Activated naive CD4-positive, alpha-beta T cell treated with anti-CD3 and anti-CD28 coated beads, Interleukin-2, amount 50 U/mL, for 72 hours (primary cell): ENCODE results near the gene MICAL3. TPM values are rescaled to one million over a fixed set of nuclear protein-coding genes. Genes with fewer than 3 reads are reported as not detected.
A peak's percentile ranks its signal among the peaks of the same experiment; 100 is the strongest.
"Not testable (repeated sequence)": the region's sequence is repeated elsewhere in the genome, so short reads cannot be mapped to it uniquely, and the experiment has no call there.

Source experiments
- ATAC-seq, 2 donors: fragments of 150-1000 bp; cut with Tn5 transposase; 2 replicates each; pipeline ENCODE4 v1.10.0; 2021; ENCODE audit warnings: mild to moderate bottlenecking in 2 of 2, moderate library complexity in 2 of 2
- DNase-seq, 2 donors: peaks; one replicate each; pipeline ENCODE4 v3.0.0; 2021 to 2022; ENCODE audit warnings: low spot score in 2 of 2
- H3K27ac Mint-ChIP-seq, 2 donors: one replicate each; pipeline ENCODE4 v1.8.0; 2022; ENCODE audit warnings: mild to moderate bottlenecking in 2 of 2, mixed read lengths in 2 of 2
- H3K36me3 Mint-ChIP-seq, 2 donors: one replicate each; pipeline ENCODE4 v1.8.0; 2022; ENCODE audit warnings: mixed read lengths in 2 of 2
- H3K9me3 Mint-ChIP-seq, 2 donors: one replicate each; pipeline ENCODE4 v1.8.0; 2022; ENCODE audit warnings: mixed read lengths in 2 of 2
- total RNA-seq, 2 donors: library from RNA; stranded (reverse); gene quantifications; one replicate each; pipeline ENCODE4 v1.2.3, GENCODE V29; 2022

Gene MICAL3
- total RNA-seq, 2 donors from 2014 or later: 19.5 to 30.2 TPM

DNA sequence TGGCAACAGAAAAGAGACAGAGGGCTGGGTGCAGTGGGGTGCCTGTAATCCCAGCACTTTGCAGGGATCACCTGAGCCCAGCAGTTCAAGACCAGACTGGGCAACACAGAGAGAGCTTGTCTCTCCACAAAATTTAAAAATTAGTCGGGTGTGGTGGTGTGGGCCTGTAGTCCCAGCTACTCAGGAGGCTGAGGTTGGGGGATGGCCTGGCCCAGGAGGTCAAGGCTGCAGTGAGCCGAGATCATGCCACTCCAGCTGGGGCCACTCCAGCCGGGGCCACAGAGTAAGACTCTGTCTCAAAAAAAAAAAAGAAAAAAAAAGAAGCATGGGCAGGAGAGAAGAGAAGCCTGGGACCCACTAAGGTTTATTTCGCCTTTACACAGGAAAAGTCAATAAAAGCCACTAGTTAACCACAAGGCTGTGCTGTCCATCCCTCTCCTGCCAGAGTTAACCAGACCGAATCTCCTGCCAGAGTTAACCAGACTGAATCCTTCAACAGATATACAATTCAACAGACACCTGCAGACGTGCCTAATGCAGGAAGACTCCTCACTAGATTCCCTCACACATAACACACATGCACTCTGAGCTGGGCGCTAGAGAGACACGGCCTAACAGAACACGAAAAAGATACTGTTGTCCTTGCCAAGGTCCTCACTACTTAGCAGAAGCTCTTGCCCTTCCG lies 29.8 kb downstream of the MICAL3 start:
- DNase-seq (no peak), ATAC-seq (no peak)
- no peaks in the 10 kb centered on the region for H3K9me3 Mint-ChIP-seq
- no peak overlapping the region for H3K27ac Mint-ChIP-seq
- H3K36me3 Mint-ChIP-seq: no peaks in the 10 kb centered on the region

DNA sequence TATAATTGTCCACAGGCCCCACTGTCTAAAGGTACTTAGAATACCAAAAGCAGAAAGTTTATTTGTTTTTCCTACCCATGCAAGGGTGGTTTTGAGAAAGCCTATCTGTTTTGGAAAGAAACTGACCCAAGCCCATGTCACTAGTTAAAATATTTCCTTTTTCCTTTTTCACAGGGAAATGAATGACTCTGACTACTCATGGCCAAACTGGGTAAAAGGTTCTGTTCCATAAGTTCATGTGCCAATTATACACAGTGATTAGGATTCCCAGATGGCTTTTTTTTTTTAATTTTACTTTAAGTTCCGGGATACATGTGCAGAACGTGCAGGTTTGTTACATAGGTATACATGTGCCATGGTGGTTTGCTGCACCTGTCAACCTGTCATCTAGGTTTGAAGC lies 31.4 kb downstream of the MICAL3 start:
- not testable (repeated sequence) for DNase-seq, H3K9me3 Mint-ChIP-seq, ATAC-seq, H3K27ac Mint-ChIP-seq, H3K36me3 Mint-ChIP-seq

DNA sequence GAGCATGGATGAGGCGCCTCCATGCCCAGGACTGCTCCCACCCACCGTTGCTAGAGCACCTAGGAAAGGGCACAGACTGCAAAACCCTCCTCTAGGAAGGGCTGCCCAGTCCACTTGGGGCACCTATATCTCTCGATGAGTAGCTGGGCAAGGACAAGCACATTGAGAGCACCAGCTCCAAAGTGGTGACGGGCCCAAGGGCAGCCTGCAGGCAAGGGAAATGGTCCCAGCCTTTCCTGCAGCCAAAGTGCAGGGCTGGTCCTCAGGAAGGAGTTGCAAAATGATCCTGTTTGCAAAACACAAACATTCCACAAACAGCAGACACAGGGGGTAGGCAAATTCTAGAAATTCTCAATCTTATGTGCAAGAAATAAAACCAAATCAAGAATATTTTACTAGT lies 32.4 kb downstream of the MICAL3 start:
- H3K27ac Mint-ChIP-seq, H3K36me3 Mint-ChIP-seq, DNase-seq, ATAC-seq, H3K9me3 Mint-ChIP-seq: not testable (repeated sequence)

DNA sequence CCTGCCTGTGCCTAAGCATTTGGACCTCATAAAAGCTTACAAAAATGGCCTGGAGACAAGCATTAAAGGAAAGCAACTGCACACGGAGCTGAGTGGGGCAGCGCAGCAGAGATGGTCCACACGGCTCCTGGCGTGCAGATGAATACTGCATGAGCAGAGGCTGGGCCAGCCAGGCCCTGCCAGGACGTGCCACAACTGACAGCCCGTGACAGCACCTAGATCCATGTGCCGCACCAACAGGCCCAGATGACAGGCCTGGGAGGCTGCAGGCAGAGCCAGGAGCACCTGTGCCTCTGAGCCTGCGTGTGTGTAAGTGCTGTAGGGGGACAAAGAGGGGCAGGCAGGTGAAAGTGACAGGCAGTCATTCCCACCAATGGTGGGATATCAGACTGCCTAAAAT lies 33.4 kb downstream of the MICAL3 start:
- Mint-ChIP-seq H3K36me3 (no peaks in the 10 kb centered on the region), H3K9me3 (no peaks in the 10 kb centered on the region), H3K27ac (no peak overlapping the region)
- ATAC-seq (no peak), DNase-seq (no peak)

DNA sequence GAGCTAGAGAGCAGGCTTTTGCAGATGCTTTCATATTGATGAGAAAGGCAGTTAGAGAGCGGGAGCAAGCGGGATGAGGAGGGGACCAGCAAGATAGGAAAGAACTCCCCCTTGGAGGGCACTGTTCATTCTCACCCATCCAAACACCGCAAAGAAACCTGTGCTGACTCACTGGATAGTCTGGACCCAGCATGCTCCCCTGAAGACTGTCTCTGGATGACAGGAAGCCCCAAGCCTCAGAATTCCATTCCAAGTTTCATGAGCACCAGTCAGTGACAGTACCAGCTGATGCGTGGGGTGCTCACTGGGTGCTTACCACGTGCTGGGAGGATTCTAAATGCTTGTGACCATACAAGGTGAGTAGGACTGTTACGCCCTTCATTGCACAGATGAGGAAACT lies 34.2 kb downstream of the MICAL3 start:
- no peak for DNase-seq
- Mint-ChIP-seq H3K36me3 (no peaks in the 10 kb centered on the region), H3K9me3 (no peaks in the 10 kb centered on the region), H3K27ac (no peak overlapping the region)
- no peak for ATAC-seq

DNA sequence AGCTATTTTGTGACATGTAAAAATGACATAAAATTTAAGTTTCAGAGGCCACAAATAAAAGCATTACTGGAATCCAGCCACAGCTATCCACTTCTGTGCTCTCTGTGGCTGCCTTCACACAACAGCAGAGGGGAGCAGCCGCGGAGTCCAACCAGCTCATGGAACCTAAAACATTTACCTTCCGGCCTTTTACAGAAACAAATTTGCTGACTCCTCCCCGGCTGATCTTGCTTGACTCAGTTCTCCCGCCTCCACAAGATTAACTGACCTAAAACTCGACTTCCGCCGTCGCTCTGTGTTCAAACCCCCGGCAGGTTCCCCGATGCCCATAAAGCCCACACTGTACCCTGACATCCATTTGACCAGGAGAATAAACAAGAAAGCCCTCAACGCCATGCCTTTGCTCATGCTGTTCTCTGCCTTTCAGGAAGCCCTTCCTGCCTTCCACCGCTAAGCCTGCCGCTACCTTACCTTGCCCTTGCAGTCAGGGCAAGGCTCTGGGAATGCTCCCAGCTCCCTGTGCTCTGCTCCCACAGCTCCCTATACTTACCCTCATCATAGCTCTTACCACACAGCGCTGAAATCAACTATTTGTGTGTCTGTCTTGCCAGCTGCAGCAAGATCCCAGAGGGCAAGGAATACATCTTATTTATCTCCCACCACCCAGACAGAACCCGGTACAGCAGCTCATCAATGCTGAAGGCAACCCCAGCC lies 35.4 kb downstream of the MICAL3 start:
- no peak for ATAC-seq
- Mint-ChIP-seq H3K36me3 (no peaks in the 10 kb centered on the region), H3K27ac (peak overlapping the region; percentile 4 to 51), H3K9me3 (no peaks in the 10 kb centered on the region)
- DNase-seq: no peak

DNA sequence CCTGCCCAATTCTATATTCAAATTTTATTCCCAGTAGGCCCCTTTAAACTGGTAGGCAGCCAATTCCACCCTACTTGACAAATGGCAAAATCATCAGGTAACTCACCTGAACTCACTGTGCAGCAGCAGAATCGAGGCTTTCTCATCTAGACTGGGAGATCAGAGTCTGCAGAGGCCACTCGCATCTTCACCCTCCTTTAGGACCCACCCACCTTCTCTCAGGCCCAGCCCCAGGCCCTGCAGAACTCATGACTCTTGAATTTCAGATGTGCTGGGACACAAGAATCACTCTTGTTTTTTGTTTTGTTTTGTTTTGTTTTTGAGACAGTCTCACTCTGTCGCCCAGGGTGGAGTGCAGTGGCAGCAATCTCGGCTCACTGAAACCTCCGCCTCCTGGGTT lies 38.8 kb downstream of the MICAL3 start:
- ATAC-seq (no peak), DNase-seq (no peak)
- Mint-ChIP-seq H3K27ac (no peak overlapping the region), H3K9me3 (no peaks in the 10 kb centered on the region), H3K36me3 (no peaks in the 10 kb centered on the region)

DNA sequence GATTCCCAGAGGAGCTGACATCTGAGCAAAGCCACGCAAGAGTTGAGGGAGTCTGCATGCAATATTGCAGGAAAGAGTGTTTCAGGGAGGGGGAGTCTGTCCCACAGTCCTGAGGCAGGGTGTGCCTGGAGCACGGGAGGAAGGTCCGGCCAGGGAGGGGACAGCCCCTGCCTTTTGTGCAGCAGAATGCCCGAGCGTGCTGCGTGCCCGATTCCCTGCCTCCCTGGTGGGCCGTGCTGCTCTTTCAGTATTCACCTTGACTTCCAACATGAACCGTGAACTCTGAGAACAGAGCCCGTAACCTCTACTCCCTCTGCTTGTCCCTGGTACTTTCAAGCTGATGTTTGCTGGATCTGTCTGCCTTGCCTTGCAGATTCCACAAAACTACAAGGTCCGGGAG lies 39.3 kb downstream of the MICAL3 start:
- peak overlapping the region in 1 of 2 donors; percentile 16 for H3K27ac Mint-ChIP-seq
- not testable (repeated sequence) for ATAC-seq, DNase-seq, H3K36me3 Mint-ChIP-seq, H3K9me3 Mint-ChIP-seq

DNA sequence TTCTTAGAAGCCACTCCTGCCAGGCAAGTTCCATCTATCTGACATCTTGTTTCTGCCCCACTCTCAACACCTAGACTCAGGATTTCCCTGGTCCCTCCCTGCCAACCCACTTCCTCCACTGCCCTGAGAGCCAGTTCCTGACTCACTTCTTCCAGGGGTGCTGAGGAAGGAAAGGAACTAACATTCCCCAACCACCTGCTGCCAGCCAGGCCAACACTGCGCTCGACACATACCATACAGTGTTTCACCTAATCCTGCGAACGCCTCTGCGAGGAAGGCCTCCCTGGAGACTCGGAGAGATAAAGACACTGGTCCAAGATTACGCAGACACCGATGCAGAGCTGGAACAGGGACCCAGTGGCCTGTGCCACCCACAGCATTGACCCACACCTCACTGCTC lies 40.2 kb downstream of the MICAL3 start:
- Mint-ChIP-seq H3K36me3 (no peaks in the 10 kb centered on the region), H3K27ac (no peak overlapping the region), H3K9me3 (no peaks in the 10 kb centered on the region)
- ATAC-seq (peak in 1 of 2 donors; percentile 48), DNase-seq (no peak)

DNA sequence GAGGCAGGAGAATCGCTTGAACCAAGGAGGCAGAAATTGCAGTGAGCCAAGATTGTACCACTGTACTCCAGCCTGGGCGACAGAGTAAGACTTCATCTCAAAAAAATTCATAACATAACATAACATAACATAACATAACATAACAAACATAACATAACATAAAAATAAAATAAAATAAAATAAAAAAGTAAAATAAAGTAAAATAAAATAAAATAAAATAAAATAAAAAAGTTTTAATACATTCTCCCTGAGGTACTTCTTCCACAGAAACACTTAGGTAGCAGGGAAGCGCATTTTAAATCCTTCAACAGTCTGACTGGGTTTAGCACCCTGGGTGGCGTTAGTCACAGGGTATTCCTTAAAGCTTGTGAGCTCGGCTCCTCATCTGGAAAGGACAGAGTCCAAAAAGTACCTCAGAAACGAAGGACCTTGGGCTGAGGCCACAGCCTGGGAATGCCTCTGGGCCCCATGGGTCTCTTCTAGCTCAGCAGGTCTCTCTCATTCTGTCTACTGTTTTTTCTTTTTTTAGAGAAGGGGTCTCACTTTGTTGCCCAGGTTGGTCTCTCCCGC lies 41.7 kb downstream of the MICAL3 start:
- Mint-ChIP-seq H3K27ac (peak overlapping the region in 1 of 2 donors; percentile 52), H3K36me3 (no peaks in the 10 kb centered on the region), H3K9me3 (no peaks in the 10 kb centered on the region)
- ATAC-seq (no peak), DNase-seq (no peak)

DNA sequence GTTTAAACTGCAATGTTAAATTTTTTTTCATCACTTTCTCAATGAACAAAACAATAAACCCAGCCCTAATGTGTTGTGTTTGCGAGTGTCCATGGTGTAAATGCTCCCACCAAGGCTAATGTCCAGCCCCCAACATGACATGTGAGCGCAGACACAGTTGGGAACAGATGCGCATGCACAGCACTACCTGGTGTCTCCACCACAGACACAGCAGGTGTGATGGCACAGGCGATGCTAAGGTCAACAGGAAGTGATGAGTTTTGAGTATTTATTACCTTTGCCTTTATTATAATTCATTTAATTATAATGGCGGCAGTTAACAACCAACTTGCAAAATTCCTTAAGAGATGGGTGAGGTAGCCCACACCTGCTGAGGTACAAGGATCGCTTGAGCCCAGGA lies 42.9 kb downstream of the MICAL3 start:
- ATAC-seq (no peak), DNase-seq (no peak)
- no peak overlapping the region for H3K27ac Mint-ChIP-seq
- no peaks in the 10 kb centered on the region for H3K9me3 Mint-ChIP-seq
- H3K36me3 Mint-ChIP-seq: no peaks in the 10 kb centered on the region

DNA sequence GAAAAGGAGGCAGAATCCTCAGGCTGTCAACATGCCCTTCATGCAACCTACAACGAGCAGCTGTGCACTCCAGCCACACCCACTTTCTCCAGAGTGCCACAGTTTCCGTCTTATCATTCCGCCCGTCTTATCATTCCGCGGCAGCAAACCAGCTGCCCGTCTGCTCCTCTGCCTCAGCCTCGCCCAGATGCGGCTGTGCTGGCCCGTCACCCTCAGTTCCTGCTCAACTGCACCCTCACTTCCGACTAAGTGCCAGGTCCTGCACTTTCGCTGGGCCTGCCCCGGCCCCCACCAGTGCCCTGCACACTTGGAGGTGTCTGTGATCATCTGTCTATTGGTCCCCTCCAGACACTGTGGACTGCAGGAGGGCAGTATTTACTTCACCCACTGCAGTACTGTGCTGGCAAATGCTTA lies 43.7 kb downstream of the MICAL3 start:
- Mint-ChIP-seq H3K36me3 (no peaks in the 10 kb centered on the region), H3K9me3 (no peaks in the 10 kb centered on the region), H3K27ac (peak overlapping the region; percentile 4 to 86)
- peak; percentile 81 to 86 for ATAC-seq
- DNase-seq: peak in 1 of 2 donors; percentile 20

DNA sequence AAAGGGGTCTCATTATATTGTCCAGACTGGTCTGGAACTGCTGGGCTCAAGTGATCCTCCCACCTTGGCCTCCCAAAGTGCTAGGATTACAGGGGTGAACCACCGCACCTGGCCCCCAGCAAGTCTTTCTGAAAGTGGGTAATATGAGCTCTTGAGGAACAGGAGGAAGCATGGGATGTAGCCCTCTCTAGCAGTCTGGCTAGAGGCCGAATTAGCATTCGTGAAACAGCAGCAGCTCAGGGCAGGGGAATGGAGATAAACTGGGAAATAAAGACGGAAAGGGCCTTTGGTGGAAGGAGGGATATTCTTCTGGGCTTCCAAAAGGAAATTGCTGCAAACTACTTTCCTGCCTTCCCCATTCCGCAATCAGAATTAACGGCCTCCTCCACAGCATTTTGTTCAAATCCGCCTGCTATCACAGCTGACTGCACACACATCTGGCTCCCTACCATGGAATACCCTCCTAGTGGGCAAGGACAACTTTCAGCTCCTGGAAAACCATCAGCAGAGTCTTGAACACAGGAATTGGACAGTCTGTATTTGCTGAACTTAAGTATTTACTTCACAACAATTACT lies 44.3 kb downstream of the MICAL3 start:
- peak overlapping the region in 1 of 2 donors; percentile 4 for H3K27ac Mint-ChIP-seq
- no peaks in the 10 kb centered on the region for H3K9me3 Mint-ChIP-seq
- no peaks in the 10 kb centered on the region for H3K36me3 Mint-ChIP-seq
- no peak for DNase-seq
- ATAC-seq: no peak

DNA sequence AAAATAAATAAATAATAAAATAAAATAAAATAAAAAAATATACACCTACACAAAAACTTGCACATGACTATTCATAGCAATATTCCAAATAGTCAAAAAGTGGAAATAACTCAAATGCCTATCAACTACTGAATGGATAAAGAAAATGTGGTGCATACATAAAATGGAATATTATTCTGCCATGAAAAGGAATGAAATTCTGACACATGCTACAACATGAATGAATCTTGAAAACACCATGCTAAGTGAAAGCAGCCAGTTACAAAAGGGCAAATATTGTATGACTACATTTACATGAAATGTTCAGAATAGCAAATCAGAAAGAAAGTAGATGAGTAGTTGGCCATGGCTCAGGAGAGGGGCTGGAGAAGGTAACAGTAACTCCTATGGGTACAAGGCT lies 46.3 kb downstream of the MICAL3 start:
- Mint-ChIP-seq H3K9me3 (no peaks in the 10 kb centered on the region), H3K27ac (no peak overlapping the region)
- ATAC-seq: no peak

DNA sequence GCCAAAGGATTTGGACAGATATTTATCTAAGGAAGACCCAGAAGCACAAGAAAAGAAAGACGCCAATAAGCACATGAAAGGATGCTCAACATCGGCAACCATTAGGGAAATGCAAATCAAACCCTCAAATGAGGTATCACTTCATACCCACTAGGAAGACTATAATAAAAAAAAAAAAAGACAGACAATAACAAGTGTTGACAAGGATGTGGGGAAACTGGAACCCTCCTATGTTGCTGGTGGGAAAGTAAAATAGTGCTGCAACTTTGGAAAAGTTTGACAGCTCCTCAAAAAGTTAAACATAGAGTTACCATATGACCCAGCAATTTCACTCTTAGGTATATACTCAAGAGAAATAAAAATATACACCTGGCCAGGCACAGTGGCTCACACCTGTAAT lies 47.0 kb downstream of the MICAL3 start:
- no peaks in the 10 kb centered on the region for H3K9me3 Mint-ChIP-seq
- H3K36me3 Mint-ChIP-seq: no peaks in the 10 kb centered on the region
- peak overlapping the region in 1 of 2 donors; percentile 13 for H3K27ac Mint-ChIP-seq
- ATAC-seq: no peak
- no peak for DNase-seq

More for the DNA sequence above, 46.3 kb downstream of the MICAL3 start:
- DNase-seq: no peak
- H3K36me3 Mint-ChIP-seq: no peaks in the 10 kb centered on the region

DNA sequence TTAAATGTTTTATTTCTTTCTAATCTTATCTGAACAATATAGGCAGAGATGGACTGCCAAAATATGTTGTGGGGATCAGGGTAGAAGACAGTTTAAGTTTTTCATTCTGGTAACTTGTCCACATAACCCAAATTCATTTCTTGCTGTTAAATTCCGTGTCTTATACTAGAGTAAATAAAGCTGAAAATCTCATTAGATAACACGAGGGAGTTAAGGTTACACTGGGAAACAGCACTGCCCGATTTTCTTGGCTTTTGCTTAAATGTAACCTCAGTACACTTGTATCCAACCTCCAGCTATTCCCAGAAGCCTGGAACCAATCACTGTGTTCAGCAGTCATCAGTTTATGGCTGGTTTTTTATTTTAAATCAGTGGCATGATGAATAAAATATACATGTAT lies 48.2 kb downstream of the MICAL3 start:
- DNase-seq (no peak), ATAC-seq (no peak)
- no peaks in the 10 kb centered on the region for H3K36me3 Mint-ChIP-seq
- no peak overlapping the region for H3K27ac Mint-ChIP-seq
- H3K9me3 Mint-ChIP-seq: no peaks in the 10 kb centered on the region

DNA sequence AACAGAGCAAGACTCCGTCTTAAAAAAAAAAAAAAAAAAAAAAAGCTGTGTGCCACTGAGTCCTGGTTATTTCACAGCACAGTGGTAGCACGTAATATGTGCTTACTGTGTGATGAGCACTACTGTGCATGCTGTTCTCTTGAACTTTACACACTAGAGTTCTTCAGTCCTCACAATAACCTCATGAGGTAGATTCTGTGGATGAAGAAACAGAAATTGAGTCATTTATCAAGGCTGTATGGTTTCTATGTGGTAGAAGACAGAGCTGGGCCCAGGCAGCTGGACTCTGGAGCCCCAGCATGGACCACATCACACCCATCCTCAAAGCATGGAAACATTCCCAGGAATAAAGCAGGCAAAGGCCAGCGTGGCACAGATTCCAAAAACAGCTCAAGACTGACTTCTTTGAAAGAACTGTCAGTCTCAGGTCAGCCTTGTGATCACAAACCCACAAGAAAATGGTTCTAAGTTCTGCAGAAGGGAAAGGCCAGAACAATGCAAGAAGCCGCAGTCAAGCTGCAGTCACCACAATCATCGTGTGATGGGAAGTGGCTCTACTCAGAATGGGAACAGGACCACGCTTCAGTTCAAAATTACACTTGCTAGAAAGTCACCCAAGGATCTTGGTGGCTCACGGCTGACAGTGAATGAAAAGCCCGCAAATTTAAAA lies 49.5 kb downstream of the MICAL3 start:
- no peak overlapping the region for H3K27ac Mint-ChIP-seq
- H3K9me3 Mint-ChIP-seq: no peaks in the 10 kb centered on the region
- ATAC-seq: peak; percentile 45 to 81
- DNase-seq: peak in 1 of 2 donors; percentile 22
- no peaks in the 10 kb centered on the region for H3K36me3 Mint-ChIP-seq
